Upper lobe of right lung (tissue), 1 donor: ENCODE results near the gene IP6K2. TPM values are rescaled to one million over a fixed set of nuclear protein-coding genes. Genes with fewer than 3 reads are reported as not detected.

Experiments used
- ATAC-seq: fragments of 200-7000 bp; cut with Tn5 transposase; one replicate; pipeline ENCODE4 v1.9.1; 2020; ENCODE audit warnings: mild to moderate bottlenecking, moderate library complexity
- DNase-seq: peaks from one replicate; pipeline ENCODE4 v3.0.0-alpha.2; 2020
- H3K27ac ChIP-seq: fragments of 200-600 bp; one replicate; pipeline ENCODE4 v1.8.0; 2022
- H3K27me3 ChIP-seq: fragments of 200-600 bp; one replicate; pipeline ENCODE4 v1.8.0; 2022; ENCODE audit warnings: mild to moderate bottlenecking
- H3K36me3 ChIP-seq: fragments of 200-600 bp; one replicate; pipeline ENCODE4 v1.8.0; 2022
- H3K4me1 ChIP-seq: fragments of 200-600 bp; one replicate; pipeline ENCODE4 v1.8.0; 2022
- H3K4me3 ChIP-seq: fragments of 200-600 bp; one replicate; pipeline ENCODE4 v1.8.0; 2022; ENCODE audit warnings: mild to moderate bottlenecking
- H3K9me3 ChIP-seq: fragments of 200-600 bp; one replicate; pipeline ENCODE4 v1.8.0; 2022
- intact Hi-C: fragments of 100-400 bp; cut with DNase I; formaldehyde crosslinking; loops from one replicate; pipeline ENCODE4 v1.11.0; 2022
- total RNA-seq: library from RNA; stranded (reverse); fragmentation: NEBNext Ultra II Directional; extraction: Animal tissue kit (Norgen Biotek cat#: 25700); gene quantifications from one replicate; pipeline ENCODE4 v1.2.1, GENCODE V29; 2021
- TF ChIP-seq, protein P1 (sequence below): fragments of 200-600 bp; IDR thresholded peaks from one replicate; pipeline ENCODE4 v1.8.0; 2022; ENCODE audit warnings: antibody characterized with exemption
- donor health status: DM: no; HTN: yes; CAD: no; lungs with severe emphysema.

The IP6K2 gene
- total RNA-seq, 1 donor from 2014 or later: 44.2 TPM

DNA sequence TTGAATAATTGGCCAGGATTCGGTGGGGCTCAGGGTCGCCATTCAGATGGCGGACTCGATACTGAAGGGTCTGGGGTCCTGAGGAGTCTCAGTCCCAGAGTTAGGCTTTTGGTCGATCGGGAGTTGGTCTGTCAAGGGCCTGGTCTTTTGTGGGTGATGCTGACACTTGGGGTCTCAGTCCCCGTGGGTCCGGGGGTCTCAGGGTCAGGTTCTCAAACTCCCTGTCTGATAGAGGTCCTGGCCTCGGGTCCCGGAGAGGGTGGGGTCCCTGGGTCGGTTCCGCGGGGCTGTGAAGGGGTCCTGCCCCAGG is 31.8 kb downstream of the IP6K2 start:
- intact Hi-C loops: no loop called here
- DNase-seq (no peak), ATAC-seq (no peak)
- TF ChIP-seq, protein P1, sequence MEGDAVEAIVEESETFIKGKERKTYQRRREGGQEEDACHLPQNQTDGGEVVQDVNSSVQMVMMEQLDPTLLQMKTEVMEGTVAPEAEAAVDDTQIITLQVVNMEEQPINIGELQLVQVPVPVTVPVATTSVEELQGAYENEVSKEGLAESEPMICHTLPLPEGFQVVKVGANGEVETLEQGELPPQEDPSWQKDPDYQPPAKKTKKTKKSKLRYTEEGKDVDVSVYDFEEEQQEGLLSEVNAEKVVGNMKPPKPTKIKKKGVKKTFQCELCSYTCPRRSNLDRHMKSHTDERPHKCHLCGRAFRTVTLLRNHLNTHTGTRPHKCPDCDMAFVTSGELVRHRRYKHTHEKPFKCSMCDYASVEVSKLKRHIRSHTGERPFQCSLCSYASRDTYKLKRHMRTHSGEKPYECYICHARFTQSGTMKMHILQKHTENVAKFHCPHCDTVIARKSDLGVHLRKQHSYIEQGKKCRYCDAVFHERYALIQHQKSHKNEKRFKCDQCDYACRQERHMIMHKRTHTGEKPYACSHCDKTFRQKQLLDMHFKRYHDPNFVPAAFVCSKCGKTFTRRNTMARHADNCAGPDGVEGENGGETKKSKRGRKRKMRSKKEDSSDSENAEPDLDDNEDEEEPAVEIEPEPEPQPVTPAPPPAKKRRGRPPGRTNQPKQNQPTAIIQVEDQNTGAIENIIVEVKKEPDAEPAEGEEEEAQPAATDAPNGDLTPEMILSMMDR: no peak
- no peaks in the 10 kb centered on the region for H3K27me3 ChIP-seq
- H3K36me3 ChIP-seq: peaks cover 50% of the 10 kb centered on the region
- H3K9me3 ChIP-seq: no peaks in the 10 kb centered on the region
- peaks cover 22% of the 10 kb centered on the region for H3K4me1 ChIP-seq
- peak overlapping the region; percentile 88 for H3K27ac ChIP-seq
- H3K4me3 ChIP-seq: peak overlapping the region; percentile 91

DNA sequence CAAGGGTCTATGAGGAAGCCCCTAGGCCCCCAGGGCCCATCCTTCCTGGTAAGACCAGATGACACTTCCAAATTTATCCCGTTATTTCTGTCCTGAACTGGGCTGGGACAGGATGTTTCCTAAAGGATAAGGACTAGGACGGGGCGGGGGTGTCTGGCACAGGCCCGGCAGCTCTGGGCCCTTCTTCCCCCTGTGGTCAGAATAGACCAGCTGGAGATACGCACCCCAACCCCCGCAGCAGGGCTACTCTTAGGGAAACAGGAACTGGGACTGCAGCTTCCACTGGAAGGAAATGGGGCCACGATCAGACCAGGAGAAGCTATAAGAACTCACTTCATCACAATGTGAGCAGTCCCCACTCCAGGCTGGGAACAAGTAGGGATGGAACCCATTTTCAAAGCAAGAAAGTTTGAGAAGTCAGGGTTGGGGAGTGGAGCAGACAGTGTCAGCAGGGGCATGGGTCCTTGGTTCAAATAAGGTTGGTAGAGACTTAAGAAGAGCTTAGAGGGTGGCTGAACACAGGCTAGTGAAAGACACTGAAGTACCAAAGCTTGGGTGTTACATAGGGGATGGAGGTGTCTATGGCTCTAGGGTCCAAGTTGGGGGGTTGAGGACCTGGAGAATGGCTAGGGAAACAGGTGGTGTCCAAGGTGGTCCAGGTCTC is 32.4 kb downstream of the IP6K2 start:
- Histone ChIP-seq H3K9me3 (no peaks in the 10 kb centered on the region), H3K4me1 (peaks cover 22% of the 10 kb centered on the region), H3K27ac (peak overlapping the region; percentile 51), H3K36me3 (peaks cover 49% of the 10 kb centered on the region), H3K27me3 (no peaks in the 10 kb centered on the region), H3K4me3 (peak overlapping the region; percentile 91)
- intact Hi-C loops: no loop called here
- DNase-seq: no peak
- peak; percentile 36 for ATAC-seq
- TF ChIP-seq, protein P1: no peak

DNA sequence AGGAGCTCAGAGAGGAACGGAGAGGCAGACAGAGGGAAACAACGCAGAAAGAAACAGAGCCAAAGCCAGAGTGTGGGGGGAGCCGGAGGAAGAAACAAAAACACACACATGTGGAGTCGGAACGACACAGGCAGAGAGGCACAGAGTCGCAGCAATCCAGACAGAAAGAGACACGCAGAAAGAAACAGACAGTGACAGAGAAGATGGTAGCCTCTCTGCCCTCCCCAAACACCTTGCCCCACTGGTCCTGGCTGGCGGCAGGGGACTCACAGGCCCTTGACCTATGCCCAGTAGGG is 33.0 kb downstream of the IP6K2 start:
- H3K4me1 ChIP-seq: peaks cover 22% of the 10 kb centered on the region
- TF ChIP-seq, protein P1: no peak
- peak overlapping the region; percentile 91 for H3K4me3 ChIP-seq
- intact Hi-C loops: no loop called here
- DNase-seq (no peak), ATAC-seq (no peak)
- H3K36me3 ChIP-seq: peaks cover 43% of the 10 kb centered on the region
- H3K9me3 ChIP-seq: no peaks in the 10 kb centered on the region
- peak overlapping the region; percentile 51 for H3K27ac ChIP-seq
- no peaks in the 10 kb centered on the region for H3K27me3 ChIP-seq

DNA sequence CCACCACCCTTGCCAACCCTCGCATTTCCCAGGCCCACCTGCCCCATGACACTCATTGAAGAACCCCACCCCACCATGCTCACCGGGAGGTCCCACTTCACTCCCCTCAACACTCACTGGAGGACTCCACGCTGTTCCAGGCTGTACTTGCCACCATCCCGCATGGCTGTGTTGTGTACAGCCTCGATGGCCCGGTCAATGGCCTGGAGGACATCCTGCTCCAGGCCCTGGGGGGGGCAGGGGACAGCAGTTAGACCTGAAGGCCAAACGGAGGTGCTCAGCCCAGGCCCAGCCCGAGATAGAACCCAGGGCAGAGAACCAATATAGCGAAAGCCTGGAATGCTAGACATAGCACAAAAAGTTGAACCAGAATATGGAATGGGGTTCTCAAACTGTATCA is 34.2 kb downstream of the IP6K2 start:
- Histone ChIP-seq H3K27me3 (no peaks in the 10 kb centered on the region), H3K36me3 (peaks cover 41% of the 10 kb centered on the region), H3K4me1 (peaks cover 22% of the 10 kb centered on the region), H3K27ac (no peak overlapping the region), H3K4me3 (no peak overlapping the region), H3K9me3 (no peaks in the 10 kb centered on the region)
- TF ChIP-seq, protein P1: no peak
- no peak for DNase-seq
- ATAC-seq: no peak
- intact Hi-C loops: no loop called here

DNA sequence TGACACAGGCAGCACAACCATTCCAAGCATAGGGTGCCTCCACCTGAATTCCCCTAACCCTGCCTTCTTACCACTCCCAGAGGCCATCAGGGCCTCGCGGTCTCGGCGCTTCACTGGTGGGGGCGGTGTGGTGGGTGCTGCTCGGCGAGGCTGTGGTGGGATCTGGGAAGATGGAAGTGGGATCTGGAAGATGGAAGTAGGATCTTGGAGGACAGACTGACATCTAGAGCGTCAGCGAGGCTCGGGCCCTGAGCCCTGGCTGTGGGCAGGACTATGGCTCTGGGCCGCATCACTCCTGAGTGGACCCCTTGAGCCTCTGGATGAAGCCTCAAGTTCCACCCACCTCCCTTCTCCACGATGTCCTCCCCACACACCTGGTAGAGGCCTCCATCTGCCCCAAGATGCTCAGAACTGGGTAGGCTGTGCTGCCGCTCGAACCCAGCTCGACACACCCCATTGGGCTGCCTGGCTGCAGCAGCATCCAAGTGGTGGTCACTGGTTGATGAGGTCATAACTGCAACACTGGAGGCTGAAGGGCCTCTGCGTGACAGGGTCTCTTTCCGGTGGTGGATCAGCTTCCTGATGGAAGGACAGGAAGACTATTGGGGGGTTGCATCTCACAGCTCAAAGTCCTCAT is 34.9 kb downstream of the IP6K2 start:
- Histone ChIP-seq H3K4me1 (peaks cover 22% of the 10 kb centered on the region), H3K4me3 (no peak overlapping the region), H3K27me3 (no peaks in the 10 kb centered on the region), H3K27ac (no peak overlapping the region), H3K36me3 (peaks cover 34% of the 10 kb centered on the region), H3K9me3 (no peaks in the 10 kb centered on the region)
- intact Hi-C loops: no loop called here
- TF ChIP-seq, protein P1: no peak
- DNase-seq (peak; percentile 46), ATAC-seq (no peak)

DNA sequence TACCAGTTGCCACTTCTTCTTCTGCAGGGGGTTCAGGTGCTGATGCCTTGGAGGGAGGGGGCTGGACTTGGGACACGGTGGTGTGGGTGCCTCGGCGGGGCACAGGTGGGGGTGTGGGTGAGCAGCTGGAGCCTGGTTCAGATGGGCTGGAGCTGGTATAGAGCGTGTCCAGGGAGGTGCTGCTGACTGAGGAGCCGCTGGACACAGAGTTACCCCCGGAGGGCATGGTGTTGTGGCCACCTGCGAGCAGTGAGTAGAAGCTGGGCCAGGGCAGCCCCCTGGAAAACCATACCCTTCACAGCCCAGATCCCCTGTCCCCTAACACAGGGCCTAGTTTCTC is 35.5 kb downstream of the IP6K2 start:
- TF ChIP-seq, protein P1: no peak

More for the DNA sequence above, 35.5 kb downstream of the IP6K2 start:
- Histone ChIP-seq H3K4me3 (no peak overlapping the region), H3K4me1 (peaks cover 21% of the 10 kb centered on the region), H3K9me3 (no peaks in the 10 kb centered on the region), H3K27ac (no peak overlapping the region), H3K36me3 (peaks cover 34% of the 10 kb centered on the region), H3K27me3 (no peaks in the 10 kb centered on the region)
- intact Hi-C loops: no loop called here
- ATAC-seq: no peak
- DNase-seq: no peak
